GM12872 (cell line): ENCODE measurements around the gene PLEKHA6.
A peak's percentile ranks its signal among the peaks of the same experiment; 100 is the strongest.

Experiments used
- CTCF ChIP-seq: IDR thresholded peaks from 3 replicates; pipeline ENCODE4 v1.5.1; 2011; ENCODE audit warnings: low read depth, mild to moderate bottlenecking, low read length, moderate library complexity; ENCODE audit not compliant: insufficient read depth

PLEKHA6 gene

GRCh38 chr1:204258213-204259115, 101.3 kb downstream of the PLEKHA6 start:
- TF ChIP-seq CTCF, result peak; percentile 84

- no peak for TF ChIP-seq CTCF
Measured at GRCh38 chr1:204257446-204257845, 102.3 kb downstream of the PLEKHA6 start.

- TF ChIP-seq CTCF, result no peak
Measured at GRCh38 chr1:204256531-204256930, 103.2 kb downstream of the PLEKHA6 start.

- TF ChIP-seq CTCF, result no peak
Measured at GRCh38 chr1:204255966-204256365, 103.8 kb downstream of the PLEKHA6 start.

- no peak for TF ChIP-seq CTCF
Measured at GRCh38 chr1:204255225-204255624, 104.5 kb downstream of the PLEKHA6 start.

- TF ChIP-seq CTCF, result no peak
Measured at GRCh38 chr1:204254031-204254661, 105.6 kb downstream of the PLEKHA6 start.

GRCh38 chr1:204251926-204252689, 107.6 kb downstream of the PLEKHA6 start:
- TF ChIP-seq CTCF, result no peak
